ENCODE measurements around the gene RRP7A. TPM values are rescaled to one million over a fixed set of nuclear protein-coding genes. Genes with fewer than 3 reads are reported as not detected.
"Not testable (repeated sequence)": the region's sequence is repeated elsewhere in the genome, so short reads cannot be mapped to it uniquely, and the experiment has no call there.

Gene RRP7A
- total and polyA plus RNA-seq, 10 of the 15 experiments (the other 5 are each of a cell fraction or from before 2014, with no cell fraction given): 2.9 to 114 (median 43.8) TPM

DNA sequence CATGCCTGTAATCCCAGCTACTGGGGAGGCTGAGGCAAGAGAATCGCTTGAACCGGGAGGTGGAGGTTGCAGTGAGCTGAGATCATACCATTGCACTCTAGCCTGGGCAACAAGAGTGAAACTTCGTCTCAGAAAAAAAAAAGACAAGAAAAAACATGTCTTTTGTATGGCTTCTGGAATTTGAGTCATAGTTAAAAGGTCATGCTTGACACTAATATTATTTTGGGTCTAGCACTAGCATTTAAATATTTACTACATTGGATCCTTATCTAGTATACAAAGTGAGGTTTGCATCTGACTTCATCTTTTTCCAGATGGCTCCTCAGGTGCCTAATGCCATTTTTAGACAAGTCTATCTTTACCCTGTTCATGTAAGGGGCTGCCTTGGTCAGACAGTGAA is 44.3 kb upstream of the RRP7A start:
- H3K27ac ChIP-seq (ENCODE audit: control insufficient read depth, insufficient read depth); ATAC-seq; FAIRE-seq; H3K4me2 ChIP-seq (ENCODE audit: control insufficient read depth, insufficient read depth); intact Hi-C loops (cut with micrococcal nuclease; ENCODE audit: unreplicated experiment); in situ Hi-C loops (cut with MboI); DNase-seq (ENCODE audit: low read depth, low spot score); H4K20me1 ChIP-seq (ENCODE audit: control insufficient read depth, insufficient read depth); H3K4me3 ChIP-seq; H3K27me3 ChIP-seq (replicated peaks in 1 of 2; ENCODE audit: control insufficient read depth in 2 of 2, insufficient read depth in 2 of 2, low read length in 1 of 2); H3K36me3 ChIP-seq (ENCODE audit: control insufficient read depth in 2 of 2, insufficient read depth in 2 of 2, low read length in 1 of 2); CTCF ChIA-PET; H2AFZ ChIP-seq (ENCODE audit: control insufficient read depth, low read depth, low read length); POLR2A ChIA-PET; H3K79me2 ChIP-seq (ENCODE audit: control insufficient read depth, insufficient read depth, low read length); BruUV-seq (replicated peaks); RAD21 ChIA-PET (ENCODE audit: unreplicated experiment); H3K9ac ChIP-seq (ENCODE audit: control insufficient read depth, insufficient read depth, low read length); H3K9me3 ChIP-seq (replicated peaks; ENCODE audit: control insufficient read depth, insufficient read depth, low read length): not testable (repeated sequence)
- peaks cover 12% of the 10 kb centered on the region for H3K4me1 ChIP-seq (ENCODE audit: control insufficient read depth, insufficient read depth, low read length)
- SMC1A ChIA-PET (ENCODE audit: uncharacterized antibody, unreplicated experiment): interaction anchor here (0.6 kb wide), 1 partner anchor 21 kb away, joined by 3 read pairs; no protein-coding TSS in a partner anchor
- WGBS (ENCODE audit: insufficient coverage, insufficient replicate concordance, low lambda C conversion rate, missing lambda C conversion rate): 70% methylated on average over 3 of the region's 3 CpGs

DNA sequence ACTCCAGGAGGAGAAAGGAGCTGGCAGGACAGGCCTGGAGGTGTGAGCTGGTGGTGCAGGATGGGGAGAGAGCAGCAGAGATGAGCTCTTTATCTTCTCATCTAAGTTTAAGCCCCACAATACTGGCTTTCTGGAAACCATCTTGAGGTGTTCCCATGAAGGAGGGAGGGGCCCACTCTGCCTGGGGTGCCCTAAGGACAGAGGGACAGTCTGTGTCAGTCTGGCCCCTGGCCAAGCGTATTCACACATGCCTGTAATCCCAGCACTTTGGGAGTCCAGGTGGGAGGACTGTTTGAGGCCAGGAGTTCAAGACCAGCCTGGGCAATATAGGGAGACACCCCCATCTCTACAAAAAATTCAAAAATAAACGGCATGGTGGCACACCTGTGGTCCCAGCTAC is 43.1 kb upstream of the RRP7A start:
- Histone ChIP-seq H3K4me3 (no peak overlapping the region), H3K27ac (ENCODE audit: control insufficient read depth, insufficient read depth) (peak overlapping the region; percentile 1; the same call in 1 of the 2 replicates), H3K79me2 (ENCODE audit: control insufficient read depth, insufficient read depth, low read length) (no peaks in the 10 kb centered on the region), H4K20me1 (ENCODE audit: control insufficient read depth, insufficient read depth) (no peaks in the 10 kb centered on the region), H3K9ac (ENCODE audit: control insufficient read depth, insufficient read depth, low read length) (peak overlapping the region; percentile 4; the same call in 1 of the 2 replicates), H3K9me3 (replicated peaks; ENCODE audit: control insufficient read depth, insufficient read depth, low read length) (no peaks in the 10 kb centered on the region), H3K36me3 (ENCODE audit: control insufficient read depth in 2 of 2, insufficient read depth in 2 of 2, low read length in 1 of 2) (no peaks in the 10 kb centered on the region), H3K27me3 (replicated peaks in 1 of 2; ENCODE audit: control insufficient read depth in 2 of 2, insufficient read depth in 2 of 2, low read length in 1 of 2) (no peaks in the 10 kb centered on the region), H3K4me1 (ENCODE audit: control insufficient read depth, insufficient read depth, low read length) (peaks cover 12% of the 10 kb centered on the region), H2AFZ (ENCODE audit: control insufficient read depth, low read depth, low read length) (peak overlapping the region; percentile 13), H3K4me2 (ENCODE audit: control insufficient read depth, insufficient read depth) (peak overlapping the region; percentile 4; the same call in 1 of the 2 replicates)
- ChIA-PET CTCF (interaction anchor here (0.6 to 1.1 kb wide), 2 partner anchors 29 to 33 kb away, joined by 3 read pairs; no protein-coding TSS in a partner anchor), RAD21 (ENCODE audit: unreplicated experiment) (no interaction called here), POLR2A (no interaction called here), SMC1A (ENCODE audit: uncharacterized antibody, unreplicated experiment) (interaction anchor here (0.6 to 1.7 kb wide), 5 partner anchors 9 to 707 kb away, joined by 3 read pairs; partner anchors contain the start of gene SERHL2)
- WGBS (ENCODE audit: insufficient coverage, insufficient replicate concordance, low lambda C conversion rate, missing lambda C conversion rate): 69% methylated on average over 2 of the region's 2 CpGs
- no peak for DNase-seq (ENCODE audit: low read depth, low spot score)
- no TSS peak for BruUV-seq (replicated peaks)
- intact Hi-C loops (cut with micrococcal nuclease; ENCODE audit: unreplicated experiment): no loop called here
- TF ChIP-seq IKZF2 (IDR thresholded peaks at IDR 0.05) (0 out of 4 replicates have a peak, but pooled peaks of 1 of the 2 experiments have one; percentile 1), FOXK2 (IDR thresholded peaks at IDR 0.05) (no peak), TCF3 (IDR thresholded peaks at IDR 0.05; ENCODE audit: borderline replicate concordance, insufficient read depth, low read depth, low read length) (no peak)
- TF ChIP-seq, protein P1, sequence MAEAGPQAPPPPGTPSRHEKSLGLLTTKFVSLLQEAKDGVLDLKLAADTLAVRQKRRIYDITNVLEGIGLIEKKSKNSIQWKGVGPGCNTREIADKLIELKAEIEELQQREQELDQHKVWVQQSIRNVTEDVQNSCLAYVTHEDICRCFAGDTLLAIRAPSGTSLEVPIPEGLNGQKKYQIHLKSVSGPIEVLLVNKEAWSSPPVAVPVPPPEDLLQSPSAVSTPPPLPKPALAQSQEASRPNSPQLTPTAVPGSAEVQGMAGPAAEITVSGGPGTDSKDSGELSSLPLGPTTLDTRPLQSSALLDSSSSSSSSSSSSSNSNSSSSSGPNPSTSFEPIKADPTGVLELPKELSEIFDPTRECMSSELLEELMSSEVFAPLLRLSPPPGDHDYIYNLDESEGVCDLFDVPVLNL (IDR thresholded peaks at IDR 0.05; ENCODE audit: low read depth, low read length): no peak
- no peak for FAIRE-seq
- in situ Hi-C loops (cut with MboI): no loop called here
- ATAC-seq: no peak
